G401 (cell line): ENCODE measurements around the gene ANKRD24. TPM values are rescaled to one million over a fixed set of nuclear protein-coding genes. Genes with fewer than 3 reads are reported as not detected.
"Not testable (repeated sequence)": the region's sequence is repeated elsewhere in the genome, so short reads cannot be mapped to it uniquely, and the experiment has no call there.

Experiments
- DNase-seq: peaks from one replicate; pipeline ENCODE4 v3.0.0-alpha.2; 2015; ENCODE audit warnings: low spot score
- in situ Hi-C: cut with HindIII; loops from 2 replicates; pipeline ENCODE4 v1.10.0; 2016; ENCODE audit warnings: low sequenced_read_pairs, mixed read lengths
- total RNA-seq: library from RNA; depleted of rRNA; stranded (reverse); fragments of >200 nt; shearing (Covaris generic); gene quantifications from 2 replicates; pipeline ENCODE4 v1.2.3, GENCODE V29; 2014; rRNA removed

The ANKRD24 gene
- total RNA-seq, 1 experiment from 2014 or later = 3.8 TPM

DNA sequence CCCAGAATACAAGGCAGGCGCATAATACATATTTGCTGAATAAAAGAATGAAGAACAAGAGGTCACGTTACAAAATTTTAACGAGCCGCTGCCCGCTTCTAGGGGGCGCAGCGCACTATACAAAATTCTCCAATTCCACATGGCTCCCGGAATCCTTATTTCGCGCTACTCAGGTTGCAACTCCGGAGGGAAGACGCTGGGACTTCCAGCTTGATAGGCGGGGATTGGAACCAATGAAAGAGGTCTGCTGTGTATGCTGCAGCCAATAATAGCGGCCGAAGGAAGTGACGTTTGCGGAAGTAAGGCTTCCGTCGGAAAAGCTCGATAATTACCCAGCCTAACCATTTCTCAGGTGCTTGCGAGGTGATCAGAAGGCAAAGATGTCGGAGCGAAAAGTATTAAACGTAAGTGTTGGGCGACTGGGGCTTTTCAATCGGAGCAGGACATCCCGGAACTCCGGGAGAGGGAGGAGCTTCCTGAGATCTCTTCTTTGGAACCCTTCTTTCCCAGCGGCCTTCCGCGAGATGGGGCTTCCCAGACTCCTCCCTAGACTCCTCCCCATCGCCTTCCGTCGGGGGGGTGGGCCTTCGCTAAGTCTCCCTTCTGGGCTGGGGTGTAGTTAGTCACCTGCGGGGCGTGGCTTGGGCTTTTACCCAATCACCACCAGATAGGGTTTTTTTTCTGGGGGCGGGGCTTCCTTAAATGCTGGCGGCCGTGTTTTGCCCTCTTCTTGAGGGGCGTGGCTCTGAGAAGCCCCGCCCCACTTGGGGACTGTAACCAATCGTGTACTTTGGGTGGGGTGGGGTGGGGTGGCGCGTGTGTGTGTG, 64.5 kb downstream of the ANKRD24 start, which contains the start of gene YJU2:
Gene YJU2 (plus strand): TSS at position 314 of the 827 bp plus-strand sequence. CDS start 67 bp downstream, at position 381.
- in situ Hi-C loops = no loop called here
- DNase-seq = peak; percentile 99

DNA sequence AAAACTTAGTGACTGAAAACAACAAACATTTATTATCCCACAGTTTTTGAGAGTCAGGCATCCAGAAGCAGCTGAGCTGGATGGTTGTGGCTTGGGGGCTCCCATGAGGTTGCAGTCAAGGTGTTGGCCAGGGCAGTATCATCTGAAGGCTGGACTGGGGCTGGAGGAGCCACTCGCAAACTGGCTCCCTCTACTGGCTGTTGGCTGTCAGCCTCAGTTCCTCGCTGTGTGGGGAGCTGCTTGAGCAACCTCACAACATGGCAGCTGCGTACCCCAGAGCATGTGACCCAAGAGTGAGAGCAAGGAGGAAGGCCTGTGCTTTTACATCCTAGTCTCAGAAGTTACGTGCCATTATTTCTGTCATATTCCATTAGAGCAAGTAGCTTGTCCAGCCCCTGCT, 74.1 kb downstream of the ANKRD24 start:
- DNase-seq = no peak
- in situ Hi-C loops = no loop called here

DNA sequence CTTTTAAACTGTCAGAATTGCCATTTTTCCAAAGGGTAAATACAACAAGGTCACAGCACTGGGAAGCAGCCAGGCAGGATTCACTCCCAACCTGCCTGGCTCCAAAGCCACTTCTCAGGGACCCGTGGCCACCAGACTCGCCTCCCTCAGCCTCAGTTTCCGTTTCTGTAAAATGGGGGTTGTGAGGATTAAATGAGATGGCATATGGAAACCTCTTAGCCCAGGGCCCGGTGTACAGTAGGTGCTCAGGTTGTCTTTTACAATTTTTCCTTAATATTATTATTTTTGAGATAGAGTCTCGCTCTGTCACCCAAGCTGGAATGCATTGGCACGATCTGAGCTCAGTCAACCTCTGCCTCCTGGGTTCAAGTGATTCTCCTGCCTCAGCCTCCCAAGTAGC, 74.5 kb downstream of the ANKRD24 start:
- no peak for DNase-seq
- in situ Hi-C loops = no loop called here

DNA sequence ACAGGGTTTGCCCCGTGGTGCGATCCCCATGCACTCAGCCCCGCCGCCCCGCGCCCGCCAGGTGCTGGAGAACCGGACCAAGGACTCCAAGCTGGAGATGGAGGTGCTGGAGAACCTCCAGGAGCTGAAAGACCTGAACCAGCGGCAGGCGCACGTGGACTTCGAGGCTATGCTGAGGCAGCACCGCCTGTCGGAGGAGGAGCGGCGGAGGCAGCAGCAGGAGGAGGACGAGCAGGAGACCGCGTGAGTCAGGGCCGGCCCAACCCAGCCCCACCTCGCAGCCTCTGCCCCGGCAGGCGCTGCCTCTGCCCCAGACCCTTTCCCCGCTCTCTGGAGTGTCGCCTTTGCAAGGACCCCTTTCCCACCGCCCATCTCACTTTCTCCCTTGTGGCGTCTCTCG, 75.7 kb downstream of the ANKRD24 start:
- in situ Hi-C loops = no loop called here
- DNase-seq = no peak

DNA sequence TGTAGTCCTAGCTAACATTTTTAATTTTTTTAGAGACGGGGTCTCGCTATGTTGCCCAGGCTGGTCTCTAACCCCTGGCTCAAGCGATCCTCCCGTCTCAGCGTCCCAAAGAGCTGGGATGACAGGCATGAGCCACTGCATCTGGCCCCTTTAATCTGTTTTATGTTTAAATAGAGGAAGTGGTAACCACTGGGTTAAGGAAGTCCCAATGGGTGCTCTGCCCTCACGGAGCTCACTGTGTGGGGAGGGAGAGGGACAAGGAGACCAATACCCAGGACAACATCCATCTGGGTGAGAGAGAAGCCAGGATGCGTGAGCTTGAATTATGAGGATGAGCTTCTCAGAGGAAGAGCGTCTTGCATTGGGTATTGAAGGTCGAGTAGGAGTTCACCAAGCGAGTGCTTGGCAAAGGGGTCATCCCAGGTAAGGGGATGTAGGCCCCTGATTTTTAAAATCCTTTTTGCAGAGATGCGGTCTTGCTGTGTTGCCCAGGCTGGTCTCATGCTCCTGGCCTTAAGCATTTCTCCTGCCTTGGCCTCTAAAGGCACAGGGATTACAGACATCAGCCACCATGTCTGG, 78.2 kb downstream of the ANKRD24 start:
- DNase-seq = no peak
- in situ Hi-C loops = no loop called here

DNA sequence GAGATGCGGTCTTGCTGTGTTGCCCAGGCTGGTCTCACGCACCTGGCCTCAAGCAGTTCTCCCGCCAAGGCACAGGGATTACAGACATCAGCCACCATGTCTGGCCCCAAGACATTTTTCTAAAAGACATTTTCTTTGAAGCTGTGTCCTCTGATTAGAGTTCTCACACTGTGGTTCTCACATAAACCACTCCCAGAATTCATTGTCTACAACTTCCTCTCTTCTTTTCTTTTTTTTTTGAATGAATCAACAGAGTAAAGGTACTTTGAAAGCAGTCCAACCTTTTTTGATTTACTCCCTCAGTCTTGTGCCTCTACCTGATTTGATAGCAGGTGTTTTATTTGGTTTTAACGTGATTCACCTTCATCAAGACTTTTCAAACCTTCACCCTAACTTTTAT, 82.3 kb downstream of the ANKRD24 start:
- in situ Hi-C loops = no loop called here
- no peak for DNase-seq

DNA sequence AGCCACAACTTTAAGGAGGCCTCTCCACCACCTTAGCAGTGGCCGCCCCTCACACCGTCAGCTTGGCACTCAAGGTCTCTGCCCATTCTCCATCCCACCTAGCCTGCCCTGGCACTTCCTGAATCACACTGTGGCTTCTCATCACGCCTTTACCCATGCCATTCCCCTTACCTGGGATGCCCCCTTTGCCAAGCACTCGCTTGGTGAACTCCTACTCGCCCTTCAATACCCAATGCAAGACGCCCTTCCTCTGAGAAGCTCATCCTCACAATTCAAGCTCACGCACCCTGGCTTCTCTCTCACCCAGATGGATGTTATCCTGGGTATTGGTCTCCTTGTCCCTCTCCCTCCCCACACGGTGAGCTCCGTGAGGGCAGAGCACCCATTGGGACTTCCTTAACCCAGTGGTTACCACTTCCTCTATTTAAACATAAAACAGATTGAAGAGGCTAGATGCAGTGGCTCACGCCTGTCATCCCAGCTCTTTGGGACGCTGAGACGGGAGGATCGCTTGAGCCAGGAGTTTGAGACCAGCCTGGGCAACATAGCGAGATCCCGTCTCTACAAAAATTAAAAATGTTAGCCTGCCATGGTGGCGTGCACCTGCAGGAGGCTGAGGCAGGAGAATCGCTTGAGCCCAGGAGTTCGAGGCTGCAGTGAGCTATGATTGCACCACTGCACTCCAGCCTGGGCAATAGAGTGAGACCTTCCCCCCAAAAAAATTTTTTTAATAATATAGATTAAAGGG, 83.9 kb downstream of the ANKRD24 start:
- in situ Hi-C loops = no loop called here
- no peak for DNase-seq

DNA sequence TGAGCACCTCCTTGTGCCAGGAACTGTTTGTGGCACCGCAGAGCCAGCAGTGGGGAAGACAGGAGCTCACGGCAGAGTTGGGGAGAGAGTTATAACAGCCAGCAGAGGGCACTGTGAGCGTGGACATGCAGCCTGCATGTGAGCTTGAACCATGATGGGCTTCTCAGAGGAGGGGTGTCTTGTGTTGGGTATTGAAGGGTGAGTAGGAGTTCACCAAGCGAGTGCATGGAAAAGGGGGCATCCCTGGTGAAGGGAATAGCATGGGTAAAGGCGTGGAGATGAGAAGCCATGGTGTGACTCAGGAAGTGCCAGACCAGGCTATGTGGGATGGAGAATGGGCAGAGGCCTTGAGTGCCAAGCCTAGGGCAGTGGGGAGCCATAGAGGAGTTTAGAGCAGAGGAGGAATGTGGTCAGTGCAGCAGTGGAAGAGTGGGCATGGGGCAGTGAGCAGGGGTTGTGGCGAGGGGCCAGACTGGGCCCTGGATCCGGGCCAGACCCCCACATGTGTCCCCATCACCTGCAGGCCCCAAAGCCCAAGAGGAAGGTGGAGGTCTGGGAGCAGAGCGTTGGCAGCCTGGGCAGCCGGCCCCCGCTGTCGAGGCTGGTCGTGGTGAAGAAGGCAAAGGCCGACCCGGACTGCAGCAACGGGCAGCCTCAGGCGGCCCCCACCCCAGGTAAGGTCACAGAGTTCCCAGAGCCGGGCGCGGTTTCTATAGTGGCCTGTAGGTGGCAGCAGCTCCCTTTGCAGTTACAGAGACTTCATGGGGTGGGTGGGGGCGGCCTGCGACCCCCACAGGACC, 84.8 kb downstream of the ANKRD24 start:
- in situ Hi-C loops = no loop called here
- peak; percentile 49 for DNase-seq

DNA sequence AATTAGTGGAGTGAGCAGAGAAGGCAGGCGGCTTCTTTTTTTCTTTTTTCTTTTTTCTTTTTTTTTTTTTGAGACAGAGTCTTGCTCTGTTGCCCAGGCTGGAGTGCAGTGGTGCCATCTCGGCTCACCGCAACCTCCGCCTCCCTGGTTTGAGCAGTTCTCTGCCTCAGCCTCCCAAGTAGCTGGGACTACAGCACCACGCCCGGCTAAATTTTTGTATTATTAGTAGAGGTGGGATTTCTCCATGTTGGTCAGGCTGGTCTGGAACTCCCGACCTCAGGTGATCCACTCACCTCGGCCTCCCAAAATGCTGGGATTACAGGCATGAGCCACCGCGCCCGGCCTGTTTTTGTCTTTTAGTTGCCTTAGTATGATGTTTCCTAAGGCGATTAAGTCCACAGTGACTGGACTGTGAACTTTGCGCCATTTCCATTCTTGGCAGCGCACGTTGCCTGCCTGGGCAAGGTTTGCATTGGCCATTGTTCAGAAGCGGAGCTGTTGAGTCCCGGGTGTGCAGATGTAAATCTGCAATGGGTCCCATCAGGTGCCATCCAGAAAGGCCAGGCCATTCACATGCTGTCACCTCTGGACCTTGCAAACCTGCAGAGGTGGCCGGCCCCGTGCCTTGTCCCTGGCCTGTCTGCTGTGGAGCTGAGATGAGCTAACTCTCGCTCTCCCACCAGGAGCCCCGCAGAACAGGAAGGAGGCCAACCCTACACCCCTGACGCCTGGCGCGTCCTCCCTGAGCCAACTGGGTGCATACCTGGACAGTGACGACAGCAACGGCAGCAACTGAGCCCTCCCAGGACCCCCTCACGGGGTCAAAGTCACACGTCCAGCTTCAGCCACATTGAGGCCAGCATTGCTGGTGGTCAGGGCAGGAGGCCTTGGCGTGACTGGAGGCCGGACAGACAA, 85.7 kb downstream of the ANKRD24 start:
- in situ Hi-C loops = no loop called here
- no peak for DNase-seq

DNA sequence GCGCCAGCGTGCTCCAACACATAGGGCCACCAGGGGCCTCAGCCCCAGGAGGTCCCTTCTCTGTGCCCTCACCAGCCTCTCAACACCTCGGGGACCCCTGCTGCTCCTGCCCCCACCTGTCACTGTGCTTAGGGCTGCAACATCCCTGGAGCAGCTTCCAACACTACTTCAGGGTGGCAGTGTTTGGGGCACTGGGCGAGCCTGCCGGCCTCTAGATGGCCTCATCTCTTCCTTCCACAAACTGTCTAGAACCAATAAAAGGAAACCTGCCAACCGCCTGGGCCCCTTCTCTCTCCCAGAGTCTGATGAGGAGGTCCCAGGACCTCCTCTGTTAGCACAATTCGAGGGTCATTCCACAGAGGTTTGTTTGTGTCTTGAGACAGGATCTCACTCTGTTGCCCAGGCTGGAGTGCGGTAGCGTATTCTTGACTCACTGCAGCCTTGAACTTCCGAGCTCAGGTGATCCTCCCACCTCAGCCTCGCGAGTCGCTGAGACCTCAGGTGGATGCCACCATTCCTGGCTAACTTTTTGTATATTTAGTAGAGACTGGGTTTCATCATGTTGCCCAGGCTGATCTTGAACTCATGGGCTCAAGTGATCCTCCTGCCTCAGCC, 86.4 kb downstream of the ANKRD24 start:
- in situ Hi-C loops = no loop called here
- no peak for DNase-seq

DNA sequence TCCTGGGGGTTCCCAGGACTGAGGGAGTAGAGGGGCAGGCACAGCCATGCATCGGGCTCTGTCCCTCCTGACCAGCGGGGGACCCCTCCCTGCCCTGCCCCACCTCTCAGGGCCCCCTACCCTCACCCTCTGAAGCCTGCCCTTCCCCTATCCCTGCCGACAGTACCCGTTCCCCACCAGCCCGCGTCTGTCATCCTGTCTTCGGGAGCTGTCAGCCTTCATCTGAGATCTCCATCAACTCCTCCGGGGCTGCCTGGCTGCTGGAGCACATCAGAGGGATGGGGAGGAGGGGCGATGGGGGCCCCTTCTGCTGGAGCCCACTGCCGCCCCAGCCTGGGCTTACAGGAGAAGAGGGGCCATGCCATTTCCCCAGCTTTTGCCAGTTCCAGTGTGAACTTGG, 90.4 kb downstream of the ANKRD24 start:
- in situ Hi-C loops = no loop called here
- no peak for DNase-seq

DNA sequence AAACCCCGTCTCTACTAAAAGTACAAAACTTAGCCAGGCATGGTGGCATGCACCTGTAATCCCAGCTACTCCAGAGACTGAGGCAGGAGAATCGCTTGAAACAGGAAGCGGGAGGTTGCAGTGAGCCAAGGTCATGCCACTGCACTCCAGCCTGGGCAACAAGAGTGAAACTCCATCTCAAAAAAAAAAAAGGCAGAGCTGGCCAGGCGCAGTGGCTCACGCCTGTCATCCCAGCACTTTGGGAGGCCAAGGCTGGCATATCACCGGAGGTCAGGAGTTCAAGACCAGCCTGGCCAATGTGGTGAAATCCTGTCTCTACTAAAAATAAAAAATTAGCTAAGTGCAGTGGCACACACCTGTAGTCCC, 91.8 kb downstream of the ANKRD24 start:
- DNase-seq, in situ Hi-C loops: not testable (repeated sequence)

Other genes with a start within 250 kb of the ANKRD24 start
- gene NMRK2, start 249.6 kb upstream of the ANKRD24 start, total RNA-seq = 22.0 and 27.8 TPM in 2 replicates
- 171 and 247 TPM in 2 replicates for gene DAPK3, start 211.6 kb upstream of the ANKRD24 start, total RNA-seq
- 2,932 and 3,263 TPM in 2 replicates for gene EEF2, start 197.2 kb upstream of the ANKRD24 start, total RNA-seq
- gene PIAS4, start 175.0 kb upstream of the ANKRD24 start, total RNA-seq = 24.7 and 45.7 TPM in 2 replicates
- 12.8 and 13.3 TPM in 2 replicates for gene ZBTB7A, start 115.8 kb upstream of the ANKRD24 start, total RNA-seq
- 370 and 376 TPM in 2 replicates for gene MAP2K2, start 58.6 kb upstream of the ANKRD24 start, total RNA-seq
- not detected in 2 replicates for gene CREB3L3, start 29.1 kb upstream of the ANKRD24 start, total RNA-seq
- 17.2 and 21.8 TPM in 2 replicates for gene SIRT6, start 126 bp upstream of the ANKRD24 start, total RNA-seq
- 1.8 and 5.4 TPM in 2 replicates for gene EBI3, start 46.8 kb downstream of the ANKRD24 start, total RNA-seq
- gene YJU2, start 64.4 kb downstream of the ANKRD24 start, total RNA-seq = 36.1 and 40.4 TPM in 2 replicates
- gene SHD, start 96.6 kb downstream of the ANKRD24 start, total RNA-seq = 0.37 TPM in 1 of 2 replicates, not detected in the other
- gene TMIGD2, start 119.7 kb downstream of the ANKRD24 start, total RNA-seq = not detected in 2 replicates
- 22.9 and 32.9 TPM in 2 replicates for gene FSD1, start 121.9 kb downstream of the ANKRD24 start, total RNA-seq
- gene STAP2, start 156.1 kb downstream of the ANKRD24 start, total RNA-seq = 26.0 and 29.8 TPM in 2 replicates
- 29.5 and 51.3 TPM in 2 replicates for gene MPND, start 160.9 kb downstream of the ANKRD24 start, total RNA-seq
- gene SH3GL1, start 217.9 kb downstream of the ANKRD24 start, total RNA-seq = 95.8 and 109 TPM in 2 replicates
- gene CHAF1A, start 220.0 kb downstream of the ANKRD24 start, total RNA-seq = 39.4 and 46.0 TPM in 2 replicates